Type B pancreatic cell (in vitro differentiated cells): Measurements from ENCODE around the gene CCDC12. TPM values are rescaled to one million over a fixed set of nuclear protein-coding genes. Genes with fewer than 3 reads are reported as not detected.

Experiments
- DNase-seq: peaks from one replicate; pipeline ENCODE4 v3.0.0; 2021; ENCODE audit warnings: mixed read lengths; ENCODE audit not compliant: unreplicated experiment; ENCODE audit errors: extremely low spot score
- H3K27ac Mint-ChIP-seq: 2 replicates; pipeline ENCODE4 v1.8.0; 2021; ENCODE audit warnings: mild to moderate bottlenecking, mixed read lengths
- H3K27me3 Mint-ChIP-seq: 2 replicates; pipeline ENCODE4 v1.8.0; 2021; ENCODE audit warnings: mixed read lengths
- H3K36me3 Mint-ChIP-seq: 2 replicates; pipeline ENCODE4 v1.8.0; 2021; ENCODE audit warnings: mixed read lengths
- H3K4me1 Mint-ChIP-seq: one replicate; pipeline ENCODE4 v1.8.0; 2021; ENCODE audit warnings: mixed read lengths; ENCODE audit not compliant: unreplicated experiment
- H3K4me3 Mint-ChIP-seq: 2 replicates; pipeline ENCODE4 v1.8.0; 2021; ENCODE audit warnings: mild to moderate bottlenecking, mixed read lengths
- H3K9me3 Mint-ChIP-seq: 2 replicates; pipeline ENCODE4 v1.8.0; 2021; ENCODE audit warnings: mixed read lengths
- total RNA-seq: library from RNA; stranded (reverse); gene quantifications from 2 replicates; pipeline ENCODE4 v1.2.1, GENCODE V29; 2021; ENCODE audit warnings: low replicate concordance
- TF ChIP-seq, protein P1 (sequence below): fragments of 200-600 bp; sonication (generic); conservative IDR thresholded peaks from 2 replicates; pipeline ENCODE4 v1.5.0; 2021; ENCODE audit warnings: antibody characterized with exemption, mild to moderate bottlenecking

The CCDC12 gene
- total RNA-seq, 1 donor from 2014 or later: 46.7 TPM

DNA sequence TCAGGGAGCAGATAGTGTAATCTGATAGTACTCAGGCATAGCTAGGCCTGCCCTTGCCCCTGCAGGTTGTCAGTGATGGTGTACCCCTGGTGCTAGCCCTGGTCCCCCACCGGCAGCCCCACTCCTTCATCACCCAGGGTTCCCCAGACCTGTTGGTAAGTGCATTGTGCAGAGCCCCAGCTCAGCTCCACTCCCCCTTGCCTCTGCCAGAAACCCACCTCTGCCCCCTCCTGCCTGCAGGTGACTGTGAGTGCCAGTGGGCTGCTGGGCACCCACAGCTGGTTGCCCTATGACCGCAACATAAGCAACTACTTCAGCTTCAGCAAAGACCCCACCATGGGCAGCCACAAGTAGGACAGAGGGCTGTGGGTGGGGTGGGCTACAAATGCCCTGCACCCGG lies 30.5 kb upstream of the CCDC12 start:
- no peak for DNase-seq
- no peaks in the 10 kb centered on the region for H3K27me3 Mint-ChIP-seq
- no peak overlapping the region for H3K27ac Mint-ChIP-seq
- peaks cover 4% of the 10 kb centered on the region for H3K4me1 Mint-ChIP-seq
- no peak overlapping the region for H3K4me3 Mint-ChIP-seq
- H3K36me3 Mint-ChIP-seq: peaks cover 3% of the 10 kb centered on the region
- H3K9me3 Mint-ChIP-seq: no peaks in the 10 kb centered on the region
- TF ChIP-seq, protein P1, sequence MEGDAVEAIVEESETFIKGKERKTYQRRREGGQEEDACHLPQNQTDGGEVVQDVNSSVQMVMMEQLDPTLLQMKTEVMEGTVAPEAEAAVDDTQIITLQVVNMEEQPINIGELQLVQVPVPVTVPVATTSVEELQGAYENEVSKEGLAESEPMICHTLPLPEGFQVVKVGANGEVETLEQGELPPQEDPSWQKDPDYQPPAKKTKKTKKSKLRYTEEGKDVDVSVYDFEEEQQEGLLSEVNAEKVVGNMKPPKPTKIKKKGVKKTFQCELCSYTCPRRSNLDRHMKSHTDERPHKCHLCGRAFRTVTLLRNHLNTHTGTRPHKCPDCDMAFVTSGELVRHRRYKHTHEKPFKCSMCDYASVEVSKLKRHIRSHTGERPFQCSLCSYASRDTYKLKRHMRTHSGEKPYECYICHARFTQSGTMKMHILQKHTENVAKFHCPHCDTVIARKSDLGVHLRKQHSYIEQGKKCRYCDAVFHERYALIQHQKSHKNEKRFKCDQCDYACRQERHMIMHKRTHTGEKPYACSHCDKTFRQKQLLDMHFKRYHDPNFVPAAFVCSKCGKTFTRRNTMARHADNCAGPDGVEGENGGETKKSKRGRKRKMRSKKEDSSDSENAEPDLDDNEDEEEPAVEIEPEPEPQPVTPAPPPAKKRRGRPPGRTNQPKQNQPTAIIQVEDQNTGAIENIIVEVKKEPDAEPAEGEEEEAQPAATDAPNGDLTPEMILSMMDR: no peak

DNA sequence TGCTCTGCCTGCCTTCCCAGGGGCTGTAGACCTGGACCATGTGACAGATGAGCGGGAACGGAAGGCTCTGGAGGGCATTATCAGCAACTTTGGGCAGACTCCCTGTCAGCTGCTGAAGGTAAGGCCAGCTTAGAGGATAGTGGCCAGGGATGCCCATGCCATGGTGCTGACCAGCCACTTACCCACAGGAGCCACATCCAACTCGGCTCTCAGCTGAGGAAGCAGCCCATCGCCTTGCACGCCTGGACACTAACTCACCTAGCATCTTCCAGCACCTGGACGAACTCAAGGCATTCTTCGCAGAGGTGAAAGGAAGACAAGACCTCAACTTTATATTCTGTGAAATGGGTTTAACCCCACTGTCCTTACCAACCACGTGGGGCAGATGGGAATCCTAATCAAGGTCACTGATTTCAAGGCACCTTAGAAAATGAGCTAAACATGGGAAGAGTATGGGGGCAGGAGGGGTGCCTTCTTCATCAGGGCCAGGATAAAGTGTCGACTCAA lies 29.7 kb upstream of the CCDC12 start:
- Mint-ChIP-seq H3K27me3 (no peaks in the 10 kb centered on the region), H3K4me3 (no peak overlapping the region), H3K36me3 (peaks cover 3% of the 10 kb centered on the region)

DNA sequence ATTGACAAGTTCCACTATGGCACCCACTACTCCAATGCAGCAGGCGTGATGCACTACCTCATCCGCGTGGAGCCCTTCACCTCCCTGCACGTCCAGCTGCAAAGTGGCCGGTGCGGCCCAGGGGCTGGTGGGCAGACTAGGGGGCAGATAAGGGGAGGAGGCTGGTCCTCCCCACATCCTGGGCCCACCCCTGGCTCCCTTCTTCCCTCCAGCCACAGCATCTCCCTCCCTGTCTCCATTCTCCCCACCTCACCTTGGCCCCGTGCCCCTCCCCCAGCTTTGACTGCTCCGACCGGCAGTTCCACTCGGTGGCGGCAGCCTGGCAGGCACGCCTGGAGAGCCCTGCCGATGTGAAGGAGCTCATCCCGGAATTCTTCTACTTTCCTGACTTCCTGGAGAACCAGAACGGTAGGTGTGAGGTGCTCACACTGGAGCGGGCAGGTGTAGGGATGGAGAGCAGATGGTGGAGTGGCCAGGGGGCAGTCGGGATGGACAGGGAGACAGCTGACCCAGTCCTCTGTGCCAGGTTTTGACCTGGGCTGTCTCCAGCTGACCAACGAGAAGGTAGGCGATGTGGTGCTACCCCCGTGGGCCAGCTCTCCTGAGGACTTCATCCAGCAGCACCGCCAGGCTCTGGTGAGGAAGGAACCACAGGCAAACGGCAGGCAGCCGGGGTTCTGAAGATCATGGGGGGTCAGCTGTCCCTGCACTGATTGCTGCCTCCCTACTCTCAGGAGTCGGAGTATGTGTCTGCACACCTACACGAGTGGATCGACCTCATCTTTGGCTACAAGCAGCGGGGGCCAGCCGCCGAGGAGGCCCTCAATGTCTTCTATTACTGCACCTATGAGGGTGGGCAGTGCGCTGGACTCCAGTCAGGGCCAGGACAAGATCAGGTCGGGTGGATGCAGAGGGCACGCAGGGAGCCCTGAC lies 28.9 kb upstream of the CCDC12 start:
- peaks cover 3% of the 10 kb centered on the region for H3K36me3 Mint-ChIP-seq
- TF ChIP-seq, protein P1: no peak
- H3K27me3 Mint-ChIP-seq: no peaks in the 10 kb centered on the region
- no peaks in the 10 kb centered on the region for H3K9me3 Mint-ChIP-seq
- H3K4me3 Mint-ChIP-seq: no peak overlapping the region
- peak overlapping the region; percentile 8 for H3K27ac Mint-ChIP-seq
- peaks cover 4% of the 10 kb centered on the region for H3K4me1 Mint-ChIP-seq
- no peak for DNase-seq

More for the DNA sequence above, 29.7 kb upstream of the CCDC12 start:
- no peak for DNase-seq
- H3K9me3 Mint-ChIP-seq: no peaks in the 10 kb centered on the region
- peaks cover 4% of the 10 kb centered on the region for H3K4me1 Mint-ChIP-seq
- H3K27ac Mint-ChIP-seq: peak overlapping the region; percentile 8
- TF ChIP-seq, protein P1: no peak

DNA sequence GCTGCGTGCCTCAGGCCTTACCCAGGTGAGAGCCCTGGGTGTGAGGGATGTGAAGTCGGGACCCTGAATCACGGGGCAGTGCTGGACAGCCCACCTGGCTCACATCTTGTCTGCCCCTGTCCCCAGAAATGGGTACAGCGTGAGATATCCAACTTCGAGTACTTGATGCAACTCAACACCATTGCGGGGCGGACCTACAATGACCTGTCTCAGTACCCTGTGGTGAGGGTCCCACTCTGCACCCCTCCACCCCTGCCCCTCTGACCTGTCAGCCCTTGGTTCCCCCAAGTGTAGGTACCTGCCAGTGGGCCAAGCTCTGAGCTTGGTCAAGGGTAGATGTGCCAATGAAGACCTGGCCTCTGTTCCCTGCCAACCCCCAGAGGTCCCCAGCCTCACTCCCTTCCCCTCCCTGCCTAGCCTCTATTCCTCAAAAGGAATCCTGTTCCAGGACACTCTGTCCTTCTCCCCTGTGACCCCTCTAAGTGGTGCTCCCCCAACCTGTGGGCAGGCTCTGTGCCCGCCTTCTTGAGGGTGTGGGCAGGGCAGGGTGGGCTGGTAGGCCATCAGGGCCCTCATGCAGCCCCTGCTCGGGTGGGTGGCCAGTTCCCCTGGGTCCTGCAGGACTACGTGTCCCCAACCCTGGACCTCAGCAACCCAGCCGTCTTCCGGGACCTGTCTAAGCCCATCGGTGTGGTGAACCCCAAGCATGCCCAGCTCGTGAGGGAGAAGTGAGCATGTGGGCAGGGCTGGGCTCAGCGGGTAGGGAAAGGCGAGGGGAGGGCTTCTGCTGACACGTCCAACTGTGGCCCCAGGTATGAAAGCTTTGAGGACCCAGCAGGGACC lies 28.0 kb upstream of the CCDC12 start:
- Mint-ChIP-seq H3K27me3 (no peaks in the 10 kb centered on the region), H3K36me3 (peaks cover 3% of the 10 kb centered on the region), H3K4me3 (no peak overlapping the region), H3K9me3 (no peaks in the 10 kb centered on the region), H3K27ac (no peak overlapping the region), H3K4me1 (no peaks in the 10 kb centered on the region)
- TF ChIP-seq, protein P1: no peak
- no peak for DNase-seq

DNA sequence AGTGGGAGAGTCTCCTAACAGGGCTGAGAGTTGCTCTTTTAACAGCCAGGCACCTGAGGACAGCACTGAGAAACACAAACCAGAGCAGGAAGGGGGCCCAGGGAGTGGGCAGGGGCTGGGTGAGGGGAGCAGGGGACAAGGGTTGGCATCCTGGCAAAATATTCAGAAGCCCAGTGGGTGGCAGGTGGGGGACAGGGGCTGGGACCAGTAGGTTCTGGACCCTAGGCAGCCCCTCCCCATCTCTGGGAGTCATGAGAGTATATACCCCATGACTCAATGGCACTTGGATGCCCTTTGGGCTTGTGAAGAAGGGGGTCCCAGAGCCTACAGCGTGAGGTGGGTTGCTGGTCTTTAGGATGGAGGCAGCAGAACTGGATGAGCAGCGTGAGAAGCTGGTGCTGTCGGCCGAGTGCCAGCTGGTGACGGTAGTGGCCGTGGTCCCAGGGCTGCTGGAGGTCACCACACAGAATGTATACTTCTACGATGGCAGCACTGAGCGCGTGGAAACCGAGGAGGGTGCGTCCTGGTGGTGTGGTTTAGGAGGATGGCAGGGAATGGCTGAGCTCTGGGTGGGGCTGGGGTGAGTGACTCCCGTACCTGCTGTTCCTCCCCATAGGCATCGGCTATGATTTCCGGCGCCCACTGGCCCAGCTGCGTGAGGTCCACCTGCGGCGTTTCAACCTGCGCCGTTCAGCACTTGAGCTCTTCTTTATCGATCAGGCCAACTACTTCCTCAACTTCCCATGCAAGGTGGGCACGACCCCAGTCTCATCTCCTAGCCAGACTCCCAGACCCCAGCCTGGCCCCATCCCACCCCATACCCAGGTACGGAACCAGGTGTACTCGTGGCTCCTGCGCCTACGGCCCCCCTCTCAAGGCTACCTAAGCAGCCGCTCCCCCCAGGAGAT lies 27.2 kb upstream of the CCDC12 start:
- TF ChIP-seq, protein P1: no peak
- peaks cover 3% of the 10 kb centered on the region for H3K36me3 Mint-ChIP-seq
- no peaks in the 10 kb centered on the region for H3K27me3 Mint-ChIP-seq
- no peak for DNase-seq
- no peak overlapping the region for H3K27ac Mint-ChIP-seq
- no peaks in the 10 kb centered on the region for H3K9me3 Mint-ChIP-seq
- H3K4me1 Mint-ChIP-seq: no peaks in the 10 kb centered on the region
- no peak overlapping the region for H3K4me3 Mint-ChIP-seq
